Prostate gland (tissue), 2 donors: ENCODE measurements around the gene AOPEP.

Experiments used
- CTCF ChIP-seq, 4 experiments: fragments of 200-600 bp in 2 of 4; fragments of 450-650 bp in 2 of 4; sonication (generic) in 2 of 4; IDR thresholded peaks; 1 replicate in 3 of 4; 2 replicates in 1 of 4; pipeline ENCODE4 v1.5.1; 2016 to 2019; ENCODE audit warnings: antibody characterized with exemption in 4 of 4, mild to moderate bottlenecking in 2 of 4, moderate library complexity in 2 of 4
- POLR2A ChIP-seq: fragments of 450-650 bp; IDR thresholded peaks from one replicate; pipeline ENCODE4 v1.6.1; 2016; ENCODE audit warnings: antibody characterized with exemption, mild to moderate bottlenecking

GRCh38 chr9:95080961-95081647 is 354.6 kb downstream of the AOPEP start:
- TF ChIP-seq CTCF (IDR thresholded peaks at IDR 0.05) (no peak), POLR2A (no peak)
